ENCODE results near the gene SMIM33. TPM values are rescaled to one million over a fixed set of nuclear protein-coding genes. Genes with fewer than 3 reads are reported as not detected.

SMIM33 gene
- total RNA-seq (ENCODE audit: low replicate concordance) = not detected in 2 replicates

GRCh38 chr5:139470821-139471300, at the start of gene SMIM33:
Gene SMIM33 (plus strand): TSS chr5:139471004. CDS start chr5:139471122, 118 bp downstream.

GRCh38 chr5:139439013-139439903, 31.5 kb upstream of the SMIM33 start, which contains the start of gene DNAJC18:
Gene DNAJC18 (minus strand): TSS chr5:139439525. CDS start chr5:139439445, 80 bp downstream.

GRCh38 chr5:139462586-139463276, 8.1 kb upstream of the SMIM33 start, which contains the start of gene ECSCR:
Gene ECSCR (minus strand): TSS chr5:139462743. CDS start chr5:139462670, 73 bp downstream.

GRCh38 chr5:139482050-139482889, 11.5 kb downstream of the SMIM33 start, which contains the start of gene STING1:
Gene STING1 (minus strand): TSS chr5:139482758. CDS start chr5:139481704, 1,054 bp downstream.

Other genes starting within 250 kb of the SMIM33 start
- gene MATR3, start 177.3 kb upstream of the SMIM33 start, total RNA-seq (ENCODE audit: low replicate concordance) = 166 and 196 TPM in 2 replicates
- gene PAIP2, start 129.2 kb upstream of the SMIM33 start, total RNA-seq (ENCODE audit: low replicate concordance) = 71.9 and 104 TPM in 2 replicates
- gene SLC23A1, start 87.7 kb upstream of the SMIM33 start, total RNA-seq (ENCODE audit: low replicate concordance) = not detected in 2 replicates
- not detected in 2 replicates for gene MZB1, start 81.1 kb upstream of the SMIM33 start, total RNA-seq (ENCODE audit: low replicate concordance)
- 0.35 and 0.38 TPM in 2 replicates for gene PROB1, start 75.9 kb upstream of the SMIM33 start, total RNA-seq (ENCODE audit: low replicate concordance)
- 3.5 and 7.9 TPM in 2 replicates for gene SPATA24, start 66.9 kb upstream of the SMIM33 start, total RNA-seq (ENCODE audit: low replicate concordance)
- gene DNAJC18, start 31.5 kb upstream of the SMIM33 start, total RNA-seq (ENCODE audit: low replicate concordance) = 4.8 and 7.5 TPM in 2 replicates
- gene ECSCR, start 8.3 kb upstream of the SMIM33 start, total RNA-seq (ENCODE audit: low replicate concordance) = 0.23 and 12.6 TPM in 2 replicates
- gene STING1, start 11.8 kb downstream of the SMIM33 start, total RNA-seq (ENCODE audit: low replicate concordance) = 28.4 and 47.8 TPM in 2 replicates
- gene UBE2D2, start 90.3 kb downstream of the SMIM33 start, total RNA-seq (ENCODE audit: low replicate concordance) = 24.7 and 42.0 TPM in 2 replicates
- 45.1 and 75.6 TPM in 2 replicates for gene CXXC5, start 177.3 kb downstream of the SMIM33 start, total RNA-seq (ENCODE audit: low replicate concordance)

All from smooth muscle cell of the coronary artery (primary cell).